IMR-90 (cell line): ENCODE data around the gene PRICKLE2. TPM values are rescaled to one million over a fixed set of nuclear protein-coding genes. Genes with fewer than 3 reads are reported as not detected.

Source experiments
- ATAC-seq: fragments of 200-7000 bp; cut with Tn5 transposase; 2 replicates; pipeline ENCODE4 v1.9.1; 2020; ENCODE audit warnings: low read depth, mild to moderate bottlenecking, moderate library complexity
- BruUV-seq: library from RNA; stranded (reverse); fragments of 400-500 nt; replicated peaks from 2 replicates; lab custom pipeline; 2021; lab: Mats Ljungman, UMichigan
- CTCF ChIA-PET: fragments of 300-600 bp; formaldehyde crosslinking; extraction: SDS; loops from one replicate; lab custom pipeline; 2021; ENCODE audit warnings: antibody characterized with exemption; lab: Yijun Ruan, JAX
- POLR2A ChIA-PET: fragments of 300-600 bp; sonication (Branson Sonifier 250); formaldehyde crosslinking; loops from one replicate; lab custom pipeline; 2022; ENCODE audit warnings: antibody characterized with exemption; ENCODE audit not compliant: unreplicated experiment; lab: Charles Lee
- DNase-seq: peaks from one replicate; pipeline ENCODE4 v3.0.0; 2013
- H2AFZ ChIP-seq: replicated peaks from 2 replicates; pipeline ENCODE3; 2013; ENCODE audit warnings: low read length, mild to moderate bottlenecking; ENCODE audit not compliant: poor library complexity
- H2AK5ac ChIP-seq: 2 replicates; pipeline ENCODE4 v1.6.1; 2013; ENCODE audit warnings: low read depth, low read length, inconsistent platforms
- H2AK9ac ChIP-seq: replicated peaks from 2 replicates; pipeline ENCODE3; 2013; ENCODE audit warnings: mild to moderate bottlenecking, low read depth, low read length, moderate library complexity; ENCODE audit not compliant: poor library complexity
- H2BK120ac ChIP-seq: 2 replicates; pipeline ENCODE4 v1.6.1; 2013; ENCODE audit warnings: low read depth, low read length, inconsistent platforms
- H2BK15ac ChIP-seq: 3 replicates; pipeline ENCODE4 v1.6.1; 2013; ENCODE audit warnings: low read depth, low read length, inconsistent platforms
- H2BK20ac ChIP-seq: 2 replicates; pipeline ENCODE4 v1.6.1; 2013; ENCODE audit warnings: low read depth, mild to moderate bottlenecking, inconsistent platforms, low read length, moderate library complexity
- H2BK5ac ChIP-seq: 2 replicates; pipeline ENCODE4 v1.6.1; 2013; ENCODE audit warnings: mild to moderate bottlenecking, low read depth, low read length, inconsistent platforms; ENCODE audit not compliant: poor library complexity, severe bottlenecking
- H3K14ac ChIP-seq: replicated peaks from 2 replicates; pipeline ENCODE4 v1.6.1; 2013; ENCODE audit warnings: low read depth, low read length, inconsistent platforms
- H3K18ac ChIP-seq: 2 replicates; pipeline ENCODE4 v1.6.1; 2013; ENCODE audit warnings: low read depth, low read length, control low read depth
- H3K23ac ChIP-seq: 2 replicates; pipeline ENCODE4 v1.6.1; 2013; ENCODE audit warnings: low read depth, low read length, inconsistent platforms
- H3K27ac ChIP-seq: 2 replicates; pipeline ENCODE4 v1.5.1; 2013; ENCODE audit warnings: mild to moderate bottlenecking, control low read depth, low read length; ENCODE audit not compliant: insufficient read depth
- H3K27me3 ChIP-seq: 2 replicates; pipeline ENCODE4 v1.6.1; 2013; ENCODE audit warnings: low read length; ENCODE audit not compliant: control insufficient read depth, insufficient read depth
- H3K36me3 ChIP-seq: 2 replicates; pipeline ENCODE4 v1.6.1; 2013; ENCODE audit warnings: low read length, mixed read lengths; ENCODE audit not compliant: control insufficient read depth, insufficient read depth
- H3K4ac ChIP-seq: 2 replicates; pipeline ENCODE4 v1.6.1; 2013; ENCODE audit warnings: low read depth, low read length, inconsistent platforms
- H3K4me1 ChIP-seq: 2 replicates; pipeline ENCODE4 v1.6.1; 2013; ENCODE audit warnings: low read length, mixed read lengths; ENCODE audit not compliant: control insufficient read depth, insufficient read depth
- H3K4me2 ChIP-seq: 2 replicates; pipeline ENCODE4 v1.6.1; 2013; ENCODE audit warnings: low read depth, mild to moderate bottlenecking, control low read depth, low read length, moderate library complexity
- H3K4me3 ChIP-seq: 2 replicates; pipeline ENCODE4 v1.5.1; 2013; ENCODE audit warnings: low read depth, mild to moderate bottlenecking, control low read depth, low read length, moderate library complexity; ENCODE audit not compliant: insufficient read depth
- H3K56ac ChIP-seq: 2 replicates; pipeline ENCODE4 v1.6.1; 2013; ENCODE audit warnings: low read length, inconsistent platforms; ENCODE audit not compliant: insufficient read depth; ENCODE audit errors: extremely low read depth
- H3K79me1 ChIP-seq, 2 experiments: 2 replicates each; pipeline ENCODE4 v1.6.1; 2013; ENCODE audit warnings: low read length in 2 of 2, inconsistent platforms in 1 of 2, low read depth in 1 of 2
- H3K9ac ChIP-seq: 2 replicates; pipeline ENCODE4 v1.6.1; 2013; ENCODE audit warnings: low read depth, low read length, control low read depth
- H3K9me1 ChIP-seq: 2 replicates; pipeline ENCODE4 v1.6.1; 2013; ENCODE audit warnings: low read length, inconsistent platforms; ENCODE audit not compliant: insufficient read depth
- H3K9me3 ChIP-seq: 2 replicates; pipeline ENCODE4 v1.6.1; 2013; ENCODE audit warnings: low read length; ENCODE audit not compliant: control insufficient read depth, insufficient read depth
- H4K20me1 ChIP-seq: 2 replicates; pipeline ENCODE4 v1.6.1; 2013; ENCODE audit warnings: low read length, inconsistent platforms; ENCODE audit not compliant: insufficient read depth
- H4K5ac ChIP-seq: 2 replicates; pipeline ENCODE4 v1.6.1; 2013; ENCODE audit warnings: mild to moderate bottlenecking, low read depth, low read length, control low read depth
- H4K8ac ChIP-seq, 2 experiments: 2 replicates each; pipeline ENCODE4 v1.6.1; 2013; ENCODE audit warnings: low read depth in 2 of 2, low read length in 2 of 2, control low read depth in 1 of 2, inconsistent platforms in 1 of 2
- H4K91ac ChIP-seq: 2 replicates; pipeline ENCODE4 v1.6.1; 2013; ENCODE audit warnings: low read depth, low read length, inconsistent platforms; ENCODE audit not compliant: insufficient read depth
- BHLHE40 ChIP-seq: fragments of 150-350 bp; IDR thresholded peaks from 2 replicates; pipeline ENCODE4 v1.6.1; 2016; ENCODE audit warnings: mild to moderate bottlenecking, low read depth, low read length
- CEBPB ChIP-seq: IDR thresholded peaks from 2 replicates; pipeline ENCODE4 v1.6.1; 2012; ENCODE audit warnings: low read depth, low read length, improper control_type of control experiment
- CHD1 ChIP-seq: IDR thresholded peaks from 2 replicates; pipeline ENCODE4 v1.6.1; 2012; ENCODE audit warnings: low read depth, low read length, improper control_type of control experiment
- CTCF ChIP-seq: conservative IDR thresholded peaks from 2 replicates; pipeline ENCODE4 v1.5.1; 2012; ENCODE audit warnings: mild to moderate bottlenecking, low read depth, low read length, improper control_type of control experiment
- ELK1 ChIP-seq: fragments of 150-350 bp; IDR thresholded peaks from 2 replicates; pipeline ENCODE4 v1.6.1; 2016; ENCODE audit warnings: low read depth, mild to moderate bottlenecking, low read length, moderate library complexity, borderline replicate concordance
- FOS ChIP-seq: fragments of 150-350 bp; IDR thresholded peaks from 2 replicates; pipeline ENCODE4 v1.6.1; 2016; ENCODE audit warnings: low read depth, low read length
- MAFK ChIP-seq: IDR thresholded peaks from 2 replicates; pipeline ENCODE4 v1.6.1; 2012; ENCODE audit warnings: low read depth, low read length, improper control_type of control experiment
- MAZ ChIP-seq: IDR thresholded peaks from 2 replicates; pipeline ENCODE4 v1.6.1; 2012; ENCODE audit warnings: low read depth, mild to moderate bottlenecking, low read length, improper control_type of control experiment, moderate library complexity, borderline replicate concordance
- MXI1 ChIP-seq: IDR thresholded peaks from 2 replicates; pipeline ENCODE4 v1.6.1; 2012; ENCODE audit warnings: low read depth, mild to moderate bottlenecking, low read length, moderate library complexity, borderline replicate concordance
- NFE2L2 ChIP-seq: fragments of 150-350 bp; IDR thresholded peaks from 2 replicates; pipeline ENCODE4 v1.6.1; 2016; ENCODE audit warnings: low read depth, mild to moderate bottlenecking, low read length
- POLR2A ChIP-seq: IDR thresholded peaks from 2 replicates; pipeline ENCODE4 v1.6.1; 2012; ENCODE audit warnings: mild to moderate bottlenecking, low read depth, low read length
- RAD21 ChIP-seq: IDR thresholded peaks from 2 replicates; pipeline ENCODE4 v1.6.1; 2012; ENCODE audit warnings: low read length, improper control_type of control experiment
- RCOR1 ChIP-seq: IDR thresholded peaks from 2 replicates; pipeline ENCODE4 v1.6.1; 2012; ENCODE audit warnings: mild to moderate bottlenecking, low read length, improper control_type of control experiment; ENCODE audit not compliant: insufficient replicate concordance
- RFX5 ChIP-seq: IDR thresholded peaks from 2 replicates; pipeline ENCODE4 v1.8.0; 2012; ENCODE audit warnings: low read depth, mild to moderate bottlenecking, low read length, moderate library complexity
- SMC3 ChIP-seq: fragments of 150-350 bp; IDR thresholded peaks from 2 replicates; pipeline ENCODE4 v1.6.1; 2016; ENCODE audit warnings: low read depth, mild to moderate bottlenecking, antibody characterized with exemption, low read length, moderate library complexity
- USF2 ChIP-seq: fragments of 150-350 bp; IDR thresholded peaks from 2 replicates; pipeline ENCODE4 v1.6.1; 2017; ENCODE audit warnings: mild to moderate bottlenecking, antibody characterized with exemption, low read length, low read depth
- WGBS, 2 experiments: methylation state at CpG; one replicate each; pipeline versions ENCODE4 v1.1.5 to v1.1.7; 2013; ENCODE audit warnings: missing lambda C conversion rate in 2 of 2; ENCODE audit not compliant: insufficient read length in 1 of 2; ENCODE audit errors: extremely low coverage in 2 of 2; 5-methylcytosine and 5-hydroxymethylcytosine counted together
- dilution Hi-C: fragments of 300-500 bp; cut with HindIII; formaldehyde crosslinking; loops from one replicate; pipeline ENCODE4 v1.14.3; 2018; ENCODE audit warnings: low sequenced_read_pairs; ENCODE audit not compliant: unreplicated experiment
- in situ Hi-C: fragments of 300-500 bp; cut with MboI; formaldehyde crosslinking; loops from 3 replicates; pipeline ENCODE4 v1.14.3; 2019; ENCODE audit warnings: low sequenced_read_pairs, inconsistent platforms, mixed read lengths
- intact Hi-C: fragments of 100-400 bp; cut with micrococcal nuclease; formaldehyde crosslinking; loops from 2 replicates; pipeline ENCODE4 v1.10.0; 2022
- polyA plus RNA-seq, 3 experiments: library from polyadenylated mRNA; depleted of rRNA; stranded (reverse); fragments of >200 nt; gene quantifications; 2 replicates each; pipeline ENCODE4 v1.2.3, GENCODE V29; 2012; ENCODE audit warnings: low replicate concordance in 1 of 3
- total RNA-seq: library from RNA; depleted of rRNA; stranded (reverse); fragments of >200 nt; gene quantifications from 2 replicates; pipeline ENCODE4 v1.2.3, GENCODE V29; 2012

The PRICKLE2 gene
- total and polyA plus RNA-seq, 2 of the 4 experiments (the other 2 are of a cell fraction): 4.1 to 14.2 TPM

GRCh38 chr3:64218329-64218728 lies 6.9 kb downstream of the PRICKLE2 start:
- TF ChIP-seq CEBPB (no peak), BHLHE40 (no peak), POLR2A (no peak), CHD1 (no peak), ELK1 (no peak), RFX5 (no peak), RCOR1 (no peak), RAD21 (no peak), FOS (no peak), MAFK (no peak), CTCF (no peak), USF2 (no peak), MAZ (no peak), NFE2L2 (no peak), SMC3 (no peak), MXI1 (no peak)
- Histone ChIP-seq H3K9me1 (peaks cover 26% of the 10 kb centered on the region), H3K79me1 (peaks cover 32 to 89% of the 10 kb centered on the region in 2 experiments; a peak in 3 of 4 replicates), H2BK5ac (no peak overlapping the region), H4K8ac (no peak overlapping the region), H4K20me1 (peaks cover 33% of the 10 kb centered on the region), H3K4me1 (peaks cover 31% of the 10 kb centered on the region), H3K4me2 (no peak overlapping the region), H3K18ac (no peak overlapping the region), H4K91ac (no peak overlapping the region), H3K27me3 (no peaks in the 10 kb centered on the region), H3K56ac (no peak overlapping the region), H3K27ac (no peak overlapping the region), H2AK5ac (no peak overlapping the region), H2BK15ac (no peak overlapping the region), H3K9me3 (no peaks in the 10 kb centered on the region), H3K4me3 (no peak overlapping the region), H2AK9ac (no peak overlapping the region), H2AFZ (no peak overlapping the region), H4K5ac (no peak overlapping the region), H3K14ac (no peak overlapping the region), H3K23ac (no peak overlapping the region), H3K36me3 (no peaks in the 10 kb centered on the region), H2BK120ac (no peak overlapping the region), H3K4ac (no peak overlapping the region), H3K9ac (no peak overlapping the region), H2BK20ac (no peak overlapping the region)
- POLR2A ChIA-PET: no interaction called here
- in situ Hi-C loops: loop anchor here (25.0 kb wide), 1 partner anchor 181 kb away; no protein-coding TSS in a partner anchor
- DNase-seq (no peak), ATAC-seq (no peak)
- intact Hi-C loops: no loop called here
- no TSS peak for BruUV-seq
- CTCF ChIA-PET: no interaction called here
- dilution Hi-C loops: no loop called here
- no CpG with 5 or more reads among the region's 3 CpGs for WGBS, 2 experiments
